NCI-H446 treated with DMSO at 0.1 percent for 48 hours (cell line): ENCODE measurements around the gene HSFX4.
"Not testable (repeated sequence)": the region's sequence is repeated elsewhere in the genome, so short reads cannot be mapped to it uniquely, and the experiment has no call there.

Source experiments
- DNase-seq: peaks from one replicate; lab custom pipeline; 2025; lab: John Stamatoyannopoulos, UW

The HSFX4 gene

DNA sequence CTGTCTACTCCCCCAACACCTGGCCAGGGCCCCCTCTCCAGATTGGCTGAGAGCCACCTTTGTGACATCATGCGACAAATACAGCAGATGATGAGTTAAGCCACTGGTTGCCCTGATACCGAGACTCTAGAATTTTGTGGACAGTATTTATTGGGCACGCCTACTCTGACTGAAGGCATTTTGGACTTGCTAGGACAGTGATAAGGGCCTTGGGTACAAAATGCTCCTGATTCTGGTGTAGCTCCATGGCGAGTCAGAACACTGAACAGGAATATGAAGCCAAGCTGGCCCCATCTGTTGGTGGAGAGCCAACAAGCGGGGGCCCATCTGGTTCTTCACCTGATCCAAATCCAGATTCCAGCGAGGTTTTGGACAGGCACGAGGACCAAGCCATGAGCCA is at the start of gene HSFX4:
Gene HSFX4 (plus strand): TSS at position 174 of the 400 bp plus-strand sequence. CDS start 72 bp downstream, at position 246.
- not testable (repeated sequence) for DNase-seq

- no peak for DNase-seq
Measured at GRCh38 chrX:149881081-149881711, 48.2 kb upstream of the HSFX4 start, which contains the start of gene MAGEA8. Gene MAGEA8 (plus strand): TSS chrX:149881183. CDS start chrX:149884273, 3,090 bp downstream.

GRCh38 chrX:149890828-149891227 is 38.5 kb upstream of the HSFX4 start:
- not testable (repeated sequence) for DNase-seq

GRCh38 chrX:149898554-149898953 is 30.8 kb upstream of the HSFX4 start:
- no peak for DNase-seq

DNA sequence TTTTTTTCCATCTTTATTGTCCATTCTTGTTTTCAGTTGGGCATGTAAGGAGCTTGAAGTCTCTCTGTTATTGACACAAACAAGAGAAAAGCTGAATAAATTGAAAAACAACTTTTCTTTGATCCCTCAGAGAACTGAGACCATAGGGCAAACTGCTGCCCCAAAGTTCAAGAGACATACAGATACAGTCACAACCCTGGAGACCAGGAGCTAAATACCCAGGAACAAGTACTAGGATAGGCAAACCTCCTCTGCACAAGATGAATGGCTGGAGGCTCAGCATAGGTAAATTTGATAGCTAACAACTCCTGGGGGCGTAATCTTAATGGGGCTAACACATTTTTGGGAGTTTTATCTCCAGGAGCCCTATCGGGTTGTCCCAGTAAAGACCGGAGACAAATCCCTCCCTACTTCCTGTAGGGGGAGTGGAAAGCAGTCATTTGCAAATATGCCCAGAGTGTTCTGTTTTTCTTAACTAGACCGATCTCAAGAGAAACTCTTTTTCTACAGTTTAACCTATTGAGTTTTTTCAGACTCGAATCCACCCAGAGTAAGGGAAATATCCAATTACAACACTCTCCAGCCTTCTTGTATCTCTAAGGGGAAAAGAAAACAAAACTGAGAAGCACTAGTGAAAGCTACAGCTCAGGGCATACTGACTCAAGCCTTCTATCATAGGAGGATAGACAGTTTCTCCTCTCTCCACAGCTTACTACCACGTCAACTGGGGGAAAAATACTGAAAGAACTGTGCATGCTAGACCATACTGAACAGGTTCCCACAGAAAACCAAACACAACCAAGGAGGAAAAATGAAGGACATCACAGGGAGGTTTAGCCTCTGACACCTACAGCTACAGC is 25.3 kb upstream of the HSFX4 start:
- no peak for DNase-seq

GRCh38 chrX:149908308-149908707 is 21.1 kb upstream of the HSFX4 start:
- no peak for DNase-seq

- DNase-seq: no peak
Measured at GRCh38 chrX:149908727-149909126, 20.6 kb upstream of the HSFX4 start.

DNA sequence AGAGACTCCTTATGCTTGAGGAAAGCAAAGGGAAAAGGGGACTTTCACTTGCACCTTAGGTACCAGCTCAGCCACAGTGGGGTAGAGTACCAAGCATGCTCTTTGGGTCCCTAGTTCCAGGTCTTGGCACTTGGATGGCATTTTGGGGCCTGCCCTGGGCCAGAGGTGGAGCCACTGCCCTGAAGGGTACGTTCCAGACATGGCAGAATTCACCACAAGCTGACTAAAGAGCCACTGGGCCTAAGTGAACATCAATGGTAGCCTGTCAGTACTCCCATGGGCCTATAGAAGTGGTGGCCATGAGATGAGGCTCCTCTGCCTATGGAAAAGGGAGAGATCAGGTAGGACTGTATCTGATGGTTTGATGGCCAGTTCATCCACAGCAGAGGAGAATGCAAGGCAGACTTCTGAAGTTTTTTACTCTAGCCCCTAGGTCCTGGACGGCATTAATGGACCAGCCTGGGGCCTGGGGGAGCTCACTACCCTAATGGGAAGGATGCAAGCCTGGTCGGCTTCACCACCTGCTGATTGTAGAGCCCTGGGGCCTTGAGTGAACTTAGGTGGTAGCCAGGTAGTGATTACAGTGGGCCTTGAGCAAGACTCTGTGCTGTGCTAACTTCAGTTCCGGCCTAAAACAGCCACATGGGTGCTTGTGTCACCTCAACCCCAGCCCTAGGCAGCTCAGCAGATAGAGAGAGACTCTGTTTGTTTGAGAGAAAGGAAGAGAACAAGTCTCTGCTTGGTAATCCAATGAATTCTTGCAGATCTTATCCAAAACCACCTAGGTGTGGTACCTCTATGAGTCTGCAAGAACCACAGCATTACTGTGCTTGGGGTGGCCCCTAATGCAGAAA is 19.8 kb upstream of the HSFX4 start:
- no peak for DNase-seq

GRCh38 chrX:149910178-149910695 is 19.1 kb upstream of the HSFX4 start:
- no peak for DNase-seq

DNA sequence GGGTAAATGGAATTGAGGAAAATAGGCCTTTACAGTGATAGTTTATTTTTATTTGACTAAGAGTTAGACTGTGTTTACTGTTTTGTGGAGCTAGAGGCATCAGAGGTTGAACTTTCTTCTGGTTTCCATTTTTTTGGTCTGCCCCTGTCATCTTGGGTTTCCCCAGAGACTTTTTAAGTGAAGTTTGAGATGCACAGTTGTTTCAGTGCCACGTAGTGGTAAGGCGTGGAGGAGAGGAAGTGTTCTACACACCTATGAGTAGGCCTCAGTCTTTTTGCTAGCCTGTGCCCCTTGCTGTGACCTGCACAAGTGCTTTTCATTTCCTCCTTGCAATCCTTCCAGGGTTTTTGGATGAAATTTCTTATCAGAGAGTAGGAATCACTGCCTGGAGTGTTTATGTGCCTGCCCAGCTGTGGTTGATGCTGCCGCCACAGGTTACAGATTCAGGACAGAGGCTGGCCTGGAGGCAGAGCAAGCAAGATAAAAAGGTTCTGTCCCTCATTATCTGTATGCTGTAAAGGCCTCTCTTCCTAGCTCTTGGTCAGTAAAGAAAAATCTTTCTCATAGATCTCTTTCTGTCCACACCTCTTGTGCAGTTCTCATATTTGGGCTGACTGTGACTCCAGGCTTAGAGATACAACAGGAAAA is 12.5 kb upstream of the HSFX4 start:
- no peak for DNase-seq

GRCh38 chrX:149923836-149924235 is 5.5 kb upstream of the HSFX4 start:
- not testable (repeated sequence) for DNase-seq

DNA sequence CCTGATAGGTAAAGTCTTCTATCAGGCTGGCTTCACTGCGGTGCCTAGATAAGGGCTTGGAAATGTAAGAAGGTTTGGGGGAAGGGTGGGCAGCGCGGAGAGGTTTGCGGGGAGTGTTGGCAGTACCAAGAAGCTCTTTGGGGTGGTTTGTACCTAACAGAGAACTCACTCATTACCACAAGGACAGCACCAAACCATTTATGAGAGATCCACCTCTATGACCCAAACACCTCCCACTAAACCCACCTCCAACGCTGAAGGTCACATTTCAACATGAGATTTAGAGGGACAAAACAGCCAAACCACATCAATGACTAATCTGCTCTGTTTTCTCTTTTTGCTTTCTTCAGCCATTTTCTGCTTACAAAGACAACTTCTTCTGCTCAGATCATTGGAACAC is 4.9 kb upstream of the HSFX4 start:
- not testable (repeated sequence) for DNase-seq

- DNase-seq: not testable (repeated sequence)
Measured at GRCh38 chrX:149927245-149927963, 2.0 kb upstream of the HSFX4 start.

- not testable (repeated sequence) for DNase-seq
Measured at GRCh38 chrX:149927964-149928258, 1.5 kb upstream of the HSFX4 start.

DNA sequence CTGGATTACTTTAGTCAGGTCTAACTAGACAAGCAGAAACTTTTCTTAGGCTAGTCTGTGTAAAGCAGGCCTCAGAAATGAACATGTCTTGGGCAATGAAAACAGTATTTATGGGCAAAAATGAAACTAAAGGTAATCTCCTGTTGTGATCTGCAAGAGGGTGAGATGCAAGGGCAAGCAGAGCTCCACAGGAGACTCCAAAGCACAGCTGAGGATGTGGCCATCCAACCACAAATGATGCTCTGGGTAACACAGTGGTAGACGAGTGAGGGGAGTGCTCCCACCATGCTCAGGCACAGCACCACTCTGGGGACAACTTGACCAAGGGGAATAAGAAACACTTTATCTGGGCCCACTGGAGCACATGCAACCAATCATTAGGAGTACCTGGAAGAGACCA is 738 bp upstream of the HSFX4 start:
- not testable (repeated sequence) for DNase-seq

GRCh38 chrX:149931355-149931754 is 2.0 kb downstream of the HSFX4 start:
- not testable (repeated sequence) for DNase-seq

- not testable (repeated sequence) for DNase-seq
Measured at GRCh38 chrX:149932150-149932549, 2.8 kb downstream of the HSFX4 start.

GRCh38 chrX:149932970-149933369 is 3.6 kb downstream of the HSFX4 start:
- not testable (repeated sequence) for DNase-seq

DNA sequence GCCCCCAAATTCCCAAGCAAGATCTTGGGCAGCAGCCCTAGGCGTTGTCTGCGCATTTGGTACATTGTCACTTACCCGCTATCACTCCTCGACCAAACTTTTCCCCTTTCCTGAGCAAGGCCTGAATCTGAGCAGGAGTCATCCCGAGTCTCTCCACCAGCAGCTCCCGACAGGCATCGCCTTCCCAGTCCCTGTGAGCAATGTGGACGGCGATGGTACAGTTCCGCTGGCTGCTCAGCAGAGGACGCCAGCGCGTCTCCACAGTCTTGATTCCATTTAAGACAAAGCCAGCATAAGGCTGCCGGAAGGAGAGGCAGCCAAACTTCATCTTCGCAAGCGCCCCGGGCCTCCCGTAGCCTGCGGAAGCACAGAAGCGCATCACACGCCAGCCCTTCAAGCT is 4.2 kb downstream of the HSFX4 start:
- DNase-seq: not testable (repeated sequence)

- DNase-seq: not testable (repeated sequence)
Measured at GRCh38 chrX:149937328-149937727, 8.0 kb downstream of the HSFX4 start.

GRCh38 chrX:149937871-149938426 is 8.6 kb downstream of the HSFX4 start:
- no peak for DNase-seq
